Esophagus muscularis mucosa (tissue), 4 donors: Measurements from ENCODE around the gene C13orf46. TPM values are rescaled to one million over a fixed set of nuclear protein-coding genes. Genes with fewer than 3 reads are reported as not detected.

Source experiments
- DNase-seq: peaks from one replicate; pipeline ENCODE4 v3.0.0-alpha.2; 2017; ENCODE audit errors: extremely low spot score
- H3K27ac ChIP-seq, 4 donors: fragments of 200-600 bp; sonication (generic); replicated peaks in 1 of 4; 1 replicate in 3 of 4; 2 replicates in 1 of 4; pipeline ENCODE4 v1.5.1; 2016 to 2019; ENCODE audit warnings: mild to moderate bottlenecking in 1 of 4
- H3K27me3 ChIP-seq, 4 donors: fragments of 200-600 bp; sonication (generic); one replicate each; pipeline versions ENCODE4 v1.5.1 to v1.6.0; 2016 to 2019
- H3K36me3 ChIP-seq, 4 donors: fragments of 200-600 bp; sonication (generic); one replicate each; pipeline ENCODE4 v1.5.1; 2016 to 2019
- H3K4me1 ChIP-seq, 4 donors: fragments of 200-600 bp; sonication (generic); one replicate each; pipeline ENCODE4 v1.5.1; 2016 to 2019
- H3K4me3 ChIP-seq, 4 donors: fragments of 200-600 bp; sonication (generic); 1 replicate in 2 of 4; 2 replicates in 2 of 4; pipeline ENCODE4 v1.5.1; 2016 to 2019; ENCODE audit warnings: mild to moderate bottlenecking in 4 of 4, moderate library complexity in 1 of 4
- H3K9me3 ChIP-seq, 4 donors: fragments of 200-600 bp; sonication (generic); 1 replicate in 3 of 4; 2 replicates in 1 of 4; pipeline ENCODE4 v1.5.1; 2016 to 2019
- EP300 ChIP-seq: sonication (generic); formaldehyde crosslinking; IDR thresholded peaks from one replicate; pipeline ENCODE4 v1.6.1; 2017; ENCODE audit warnings: antibody characterized with exemption
- POLR2A ChIP-seq: fragments of 450-650 bp; IDR thresholded peaks from one replicate; pipeline ENCODE4 v1.6.1; 2017; ENCODE audit warnings: antibody characterized with exemption, moderate library complexity, mild to moderate bottlenecking, low read depth
- POLR2AphosphoS5 ChIP-seq, 2 donors: sonication (generic); formaldehyde crosslinking; IDR thresholded peaks; one replicate each; pipeline ENCODE4 v1.6.1; 2017; ENCODE audit warnings: antibody characterized with exemption in 2 of 2
- WGBS: methylation state at CpG from one replicate; pipeline ENCODE4 v1.1.5; 2018; 5-methylcytosine and 5-hydroxymethylcytosine counted together
- intact Hi-C: fragments of 100-400 bp; cut with DNase I; formaldehyde crosslinking; loops from one replicate; pipeline ENCODE4 v1.15.1; 2023
- total RNA-seq, 4 donors: library from RNA; depleted of rRNA; stranded (reverse); fragments of >200 nt; gene quantifications; one replicate each; pipeline versions ENCODE4 v1.1.0 to v1.2.1, GENCODE V29; 2016
- TF ChIP-seq, protein P1 (sequence below), 3 experiments: fragments of 200-600 bp in 2 of 3; fragments of 450-650 bp in 1 of 3; sonication (generic) in 2 of 3; IDR thresholded peaks; one replicate each; pipeline ENCODE4 v1.5.1; 2017 to 2019; ENCODE audit warnings: antibody characterized with exemption in 3 of 3, mild to moderate bottlenecking in 2 of 3, moderate library complexity in 1 of 3

C13orf46 gene
- total RNA-seq, 4 donors from 2014 or later: 0.17 to 2.1 (median 0.89) TPM

DNA sequence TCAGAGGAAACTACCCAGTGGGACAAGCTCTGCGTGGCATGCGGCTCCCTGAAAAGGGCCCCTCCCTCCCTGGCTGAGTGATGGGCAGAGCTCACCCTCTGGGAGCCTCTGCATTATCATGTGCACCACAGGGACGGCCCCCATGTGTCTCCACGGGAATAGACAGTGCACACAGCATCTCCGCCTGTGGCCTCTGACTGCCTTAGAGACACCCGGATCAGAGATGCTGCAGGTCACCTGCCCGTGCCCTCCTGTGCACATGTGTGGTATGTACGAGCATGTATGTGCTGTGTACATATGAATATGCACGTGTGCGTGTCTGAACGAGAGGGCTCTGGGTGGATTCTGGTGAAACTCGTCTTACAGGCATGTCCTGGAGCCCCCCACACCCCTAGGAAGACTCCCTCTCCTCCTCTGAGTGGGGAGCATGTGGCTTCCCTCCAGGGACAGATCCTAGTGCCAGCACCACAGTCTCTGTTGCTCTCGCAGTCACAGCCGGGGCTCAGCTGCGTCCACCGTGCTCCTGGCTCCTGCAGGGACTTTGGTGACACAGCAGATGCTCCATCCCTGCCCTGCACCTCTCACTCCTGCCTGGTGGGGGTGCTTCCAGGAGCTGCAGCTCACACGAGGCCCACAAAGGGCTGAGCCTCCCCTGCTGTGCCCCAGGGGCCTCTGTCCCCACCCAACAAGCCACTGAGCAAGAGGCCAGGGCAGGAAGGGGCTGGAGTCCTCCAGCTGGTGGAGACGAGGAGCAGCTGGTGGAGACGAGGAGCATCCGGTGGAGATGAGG is 19.6 kb downstream of the C13orf46 start:
- no peak for TF ChIP-seq EP300
- TF ChIP-seq, protein P1, sequence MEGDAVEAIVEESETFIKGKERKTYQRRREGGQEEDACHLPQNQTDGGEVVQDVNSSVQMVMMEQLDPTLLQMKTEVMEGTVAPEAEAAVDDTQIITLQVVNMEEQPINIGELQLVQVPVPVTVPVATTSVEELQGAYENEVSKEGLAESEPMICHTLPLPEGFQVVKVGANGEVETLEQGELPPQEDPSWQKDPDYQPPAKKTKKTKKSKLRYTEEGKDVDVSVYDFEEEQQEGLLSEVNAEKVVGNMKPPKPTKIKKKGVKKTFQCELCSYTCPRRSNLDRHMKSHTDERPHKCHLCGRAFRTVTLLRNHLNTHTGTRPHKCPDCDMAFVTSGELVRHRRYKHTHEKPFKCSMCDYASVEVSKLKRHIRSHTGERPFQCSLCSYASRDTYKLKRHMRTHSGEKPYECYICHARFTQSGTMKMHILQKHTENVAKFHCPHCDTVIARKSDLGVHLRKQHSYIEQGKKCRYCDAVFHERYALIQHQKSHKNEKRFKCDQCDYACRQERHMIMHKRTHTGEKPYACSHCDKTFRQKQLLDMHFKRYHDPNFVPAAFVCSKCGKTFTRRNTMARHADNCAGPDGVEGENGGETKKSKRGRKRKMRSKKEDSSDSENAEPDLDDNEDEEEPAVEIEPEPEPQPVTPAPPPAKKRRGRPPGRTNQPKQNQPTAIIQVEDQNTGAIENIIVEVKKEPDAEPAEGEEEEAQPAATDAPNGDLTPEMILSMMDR (IDR thresholded peaks at IDR 0.05): no peak
- no peak for TF ChIP-seq POLR2AphosphoS5 (IDR thresholded peaks at IDR 0.05)
- no peak for TF ChIP-seq POLR2A
- H3K4me3 ChIP-seq: no peak overlapping the region
- no peak for DNase-seq
- intact Hi-C loops: no loop called here
- H3K4me1 ChIP-seq: peaks cover 10 to 14% (median 13%) of the 10 kb centered on the region in 4 donors
- no peaks in the 10 kb centered on the region for H3K9me3 ChIP-seq
- no peaks in the 10 kb centered on the region for H3K27me3 ChIP-seq
- no peak overlapping the region for H3K27ac ChIP-seq
- H3K36me3 ChIP-seq: peaks cover 0 to 9% (median 3%) of the 10 kb centered on the region in 4 donors
- 86% methylated on average over 13 of the region's 20 CpGs for WGBS

DNA sequence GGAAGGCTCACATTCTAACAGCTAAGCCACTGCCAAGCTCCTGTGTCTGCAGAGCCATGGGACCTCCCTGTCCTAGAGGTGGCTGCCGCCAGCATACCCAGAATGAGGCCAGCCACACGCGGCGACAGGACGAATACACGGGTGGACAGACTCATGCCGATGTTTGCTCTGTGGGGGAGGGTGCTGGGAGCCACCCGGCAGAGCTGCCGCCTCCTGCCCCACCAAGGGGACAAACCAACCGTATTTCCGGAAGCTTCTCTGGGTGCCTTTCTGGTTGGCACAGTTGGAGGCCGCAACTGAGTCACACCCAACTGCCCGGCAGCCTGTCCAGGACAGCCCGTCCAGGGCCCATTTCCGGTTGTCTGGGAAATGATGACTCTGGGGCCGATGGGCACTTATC is 20.3 kb downstream of the C13orf46 start:
- no peak overlapping the region for H3K27ac ChIP-seq
- peaks cover 10 to 14% (median 13%) of the 10 kb centered on the region in 4 donors for H3K4me1 ChIP-seq
- 91% methylated on average over 11 of the region's 16 CpGs for WGBS
- peaks cover 0 to 9% (median 3%) of the 10 kb centered on the region in 4 donors for H3K36me3 ChIP-seq
- H3K4me3 ChIP-seq: no peak overlapping the region
- TF ChIP-seq, protein P1 (IDR thresholded peaks at IDR 0.05): no peak
- TF ChIP-seq POLR2AphosphoS5 (IDR thresholded peaks at IDR 0.05): no peak
- no peak for TF ChIP-seq POLR2A
- no peak for TF ChIP-seq EP300
- no peak for DNase-seq
- H3K9me3 ChIP-seq: no peaks in the 10 kb centered on the region
- no peaks in the 10 kb centered on the region for H3K27me3 ChIP-seq
- intact Hi-C loops: no loop called here

DNA sequence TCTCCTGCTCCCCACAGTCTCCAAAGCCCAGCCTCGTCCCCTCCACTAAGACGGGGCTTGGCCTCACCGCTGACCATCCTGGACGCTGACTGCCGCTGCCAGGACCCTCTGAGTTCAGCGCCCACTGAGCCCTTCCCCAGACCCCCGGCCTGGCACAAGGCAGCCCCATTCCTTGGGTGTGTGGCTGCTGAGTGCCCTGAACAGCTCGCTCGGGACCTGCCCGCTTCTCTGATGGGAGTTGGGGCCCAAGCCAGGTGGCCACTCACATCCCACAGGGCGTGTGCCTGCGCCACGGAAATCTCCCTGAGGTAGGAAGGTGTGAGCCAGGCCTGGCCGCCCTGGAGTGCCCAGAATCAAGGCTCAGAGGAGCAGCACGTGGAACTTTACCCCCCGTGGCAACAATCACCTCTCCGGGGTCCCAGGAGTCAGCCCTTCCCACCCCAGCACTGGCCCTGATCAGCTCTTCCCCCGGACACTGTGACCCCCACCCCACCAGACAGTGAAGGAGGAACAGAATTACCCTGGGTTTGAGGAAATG is 20.8 kb downstream of the C13orf46 start:
- H3K4me1 ChIP-seq: peaks cover 10 to 14% (median 13%) of the 10 kb centered on the region in 4 donors
- no peaks in the 10 kb centered on the region for H3K9me3 ChIP-seq
- no peak overlapping the region for H3K27ac ChIP-seq
- no peak overlapping the region for H3K4me3 ChIP-seq
- intact Hi-C loops: no loop called here
- no peak for TF ChIP-seq EP300
- no peak for TF ChIP-seq POLR2AphosphoS5 (IDR thresholded peaks at IDR 0.05)
- no peak for TF ChIP-seq POLR2A
- TF ChIP-seq, protein P1 (IDR thresholded peaks at IDR 0.05): no peak
- H3K27me3 ChIP-seq: no peaks in the 10 kb centered on the region
- WGBS: 93% methylated on average over 7 of the region's 18 CpGs
- H3K36me3 ChIP-seq: peaks cover 0 to 9% (median 3%) of the 10 kb centered on the region in 4 donors
- no peak for DNase-seq

DNA sequence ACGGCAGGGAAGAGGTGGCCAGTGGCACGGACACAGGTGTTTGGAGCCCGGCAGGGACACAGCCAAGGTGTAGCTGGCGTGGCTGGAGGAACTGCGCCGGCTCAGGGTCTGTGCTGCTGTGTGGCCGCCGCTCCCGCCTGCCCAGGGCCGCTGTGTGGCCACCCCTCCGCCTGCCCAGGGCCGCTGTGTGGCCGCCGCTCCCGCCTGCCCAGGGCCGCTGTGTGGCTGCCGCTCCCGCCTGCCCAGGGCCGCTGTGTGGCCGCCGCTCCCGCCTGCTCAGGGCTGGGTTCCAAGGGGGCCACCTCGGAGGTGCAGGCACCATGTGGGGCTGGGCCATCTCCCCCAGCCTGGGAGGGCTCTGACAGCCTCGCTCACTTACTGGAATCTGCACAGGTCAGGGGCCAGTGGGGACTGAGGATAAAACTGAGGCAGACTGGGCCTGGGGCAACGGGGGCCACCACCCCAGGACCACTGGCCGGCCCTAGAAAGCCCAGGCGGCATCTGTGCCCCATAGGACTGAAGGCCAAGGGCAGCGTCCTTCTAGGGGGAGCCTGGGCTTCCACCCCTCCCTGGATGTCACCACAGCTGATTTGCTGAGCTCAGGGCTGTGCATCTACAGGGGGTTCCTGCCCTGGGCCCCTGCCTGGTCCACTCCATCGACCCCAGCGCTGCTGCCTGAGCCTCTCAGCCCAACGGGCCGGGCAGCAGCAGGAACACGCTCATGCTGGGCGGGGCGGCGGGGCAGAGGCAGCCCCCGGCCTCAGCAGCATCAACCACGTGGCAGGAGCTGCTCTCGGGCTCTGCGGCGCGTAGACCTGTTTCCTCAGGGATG is 21.5 kb downstream of the C13orf46 start:
- intact Hi-C loops: no loop called here
- TF ChIP-seq EP300 (no peak), POLR2A (no peak), POLR2AphosphoS5 (IDR thresholded peaks at IDR 0.05) (no peak)
- TF ChIP-seq, protein P1 (IDR thresholded peaks at IDR 0.05): no peak
- Histone ChIP-seq H3K4me3 (no peak overlapping the region), H3K9me3 (no peaks in the 10 kb centered on the region), H3K36me3 (peaks cover 0 to 9% (median 3%) of the 10 kb centered on the region in 4 donors), H3K4me1 (peaks cover 10 to 19% (median 15%) of the 10 kb centered on the region in 4 donors), H3K27ac (no peak overlapping the region), H3K27me3 (no peaks in the 10 kb centered on the region)
- DNase-seq: no peak
- 91% methylated on average over 13 of the region's 42 CpGs for WGBS
